Keratinocyte (primary cell): Measurements from ENCODE around the gene SPATS2.

Experiments used
- EZH2 ChIP-seq: IDR thresholded peaks from one replicate; pipeline ENCODE4 v1.6.1; 2012; ENCODE audit warnings: inconsistent platforms, mild to moderate bottlenecking, low read length, moderate library complexity
- TF ChIP-seq, protein P1 (sequence below), 3 experiments: IDR thresholded peaks in 1 of 3; conservative IDR thresholded peaks in 1 of 3; optimal IDR thresholded peaks in 1 of 3; 2 replicates in 2 of 3; 3 replicates in 1 of 3; pipeline versions ENCODE3 to v1.5.1; 2011; ENCODE audit warnings: low read length in 3 of 3, mild to moderate bottlenecking in 3 of 3, moderate library complexity in 2 of 3, control low read depth in 1 of 3, inconsistent platforms in 1 of 3; ENCODE audit not compliant: insufficient read depth in 2 of 3; ENCODE audit errors: extremely low read depth in 1 of 3

DNA sequence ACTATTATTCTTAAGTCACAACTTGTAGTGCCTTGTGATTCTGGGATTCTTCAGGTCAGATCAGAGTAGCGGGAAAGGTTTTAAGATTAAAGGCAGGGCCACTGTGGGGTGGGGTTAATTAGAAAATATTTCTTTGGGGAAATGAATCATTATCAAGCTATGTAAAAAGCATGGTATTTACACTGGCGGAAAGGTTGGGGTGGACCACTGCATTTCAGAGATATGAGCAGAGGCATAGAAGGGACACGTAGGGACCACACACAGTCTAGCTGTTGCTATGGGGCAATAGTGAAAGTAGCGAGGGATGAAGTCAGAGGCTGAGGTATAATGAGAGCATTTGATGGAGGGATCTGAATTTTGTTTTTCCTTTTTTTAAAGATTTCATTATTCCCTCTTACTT is 139.9 kb downstream of the SPATS2 start:
- TF ChIP-seq EZH2: no peak
- TF ChIP-seq, protein P1, sequence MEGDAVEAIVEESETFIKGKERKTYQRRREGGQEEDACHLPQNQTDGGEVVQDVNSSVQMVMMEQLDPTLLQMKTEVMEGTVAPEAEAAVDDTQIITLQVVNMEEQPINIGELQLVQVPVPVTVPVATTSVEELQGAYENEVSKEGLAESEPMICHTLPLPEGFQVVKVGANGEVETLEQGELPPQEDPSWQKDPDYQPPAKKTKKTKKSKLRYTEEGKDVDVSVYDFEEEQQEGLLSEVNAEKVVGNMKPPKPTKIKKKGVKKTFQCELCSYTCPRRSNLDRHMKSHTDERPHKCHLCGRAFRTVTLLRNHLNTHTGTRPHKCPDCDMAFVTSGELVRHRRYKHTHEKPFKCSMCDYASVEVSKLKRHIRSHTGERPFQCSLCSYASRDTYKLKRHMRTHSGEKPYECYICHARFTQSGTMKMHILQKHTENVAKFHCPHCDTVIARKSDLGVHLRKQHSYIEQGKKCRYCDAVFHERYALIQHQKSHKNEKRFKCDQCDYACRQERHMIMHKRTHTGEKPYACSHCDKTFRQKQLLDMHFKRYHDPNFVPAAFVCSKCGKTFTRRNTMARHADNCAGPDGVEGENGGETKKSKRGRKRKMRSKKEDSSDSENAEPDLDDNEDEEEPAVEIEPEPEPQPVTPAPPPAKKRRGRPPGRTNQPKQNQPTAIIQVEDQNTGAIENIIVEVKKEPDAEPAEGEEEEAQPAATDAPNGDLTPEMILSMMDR (optimal IDR thresholded peaks at IDR 0.05 in 1 of 3, IDR thresholded peaks at IDR 0.05 in 1 of 3, conservative IDR thresholded peaks at IDR 0.05 in 1 of 3; ENCODE audit: extremely low read depth in 1 of 3, insufficient read depth in 2 of 3, low read length in 3 of 3): no peak
